Trophoblast cell (in vitro differentiated cells and primary cell): ENCODE results near the gene KRTAP19-1.

ENCODE experiments used
- DNase-seq, 2 donors: peaks; one replicate each; pipeline ENCODE4 v3.0.0-alpha.2; 2016
- H2AFZ ChIP-seq: 2 replicates; pipeline ENCODE4 v1.6.1; 2013; ENCODE audit warnings: low read length, moderate library complexity, mild to moderate bottlenecking; ENCODE audit not compliant: insufficient read depth, poor library complexity
- H2AK5ac ChIP-seq: 2 replicates; pipeline ENCODE4 v1.6.1; 2013; ENCODE audit warnings: mild to moderate bottlenecking, low read length
- H2BK120ac ChIP-seq: 2 replicates; pipeline ENCODE4 v1.6.1; 2013; ENCODE audit warnings: low read length, mild to moderate bottlenecking, moderate library complexity; ENCODE audit not compliant: insufficient read depth, poor library complexity
- H2BK12ac ChIP-seq: 2 replicates; pipeline ENCODE4 v1.6.1; 2013; ENCODE audit warnings: mild to moderate bottlenecking, low read length, moderate library complexity
- H2BK5ac ChIP-seq: 2 replicates; pipeline ENCODE4 v1.6.1; 2013; ENCODE audit warnings: low read length, low read depth, moderate library complexity, mild to moderate bottlenecking; ENCODE audit not compliant: poor library complexity
- H3K14ac ChIP-seq: 2 replicates; pipeline ENCODE4 v1.6.1; 2013; ENCODE audit warnings: mild to moderate bottlenecking, low read length
- H3K18ac ChIP-seq: 2 replicates; pipeline ENCODE4 v1.6.1; 2013; ENCODE audit warnings: mild to moderate bottlenecking, low read length
- H3K23ac ChIP-seq: 2 replicates; pipeline ENCODE4 v1.6.1; 2013; ENCODE audit warnings: low read length
- H3K27ac ChIP-seq: 2 replicates; pipeline ENCODE4 v1.5.1; 2013; ENCODE audit warnings: low read depth, mild to moderate bottlenecking, inconsistent platforms, low read length, moderate library complexity
- H3K27me3 ChIP-seq: 2 replicates; pipeline ENCODE4 v1.6.1; 2013; ENCODE audit warnings: inconsistent platforms, mild to moderate bottlenecking, low read length, moderate library complexity; ENCODE audit not compliant: insufficient read depth
- H3K36me3 ChIP-seq, 2 experiments: 1 replicate in 1 of 2; 2 replicates in 1 of 2; pipeline ENCODE4 v1.6.1; 2013; ENCODE audit warnings: low read length in 2 of 2, mild to moderate bottlenecking in 2 of 2, moderate library complexity in 1 of 2; ENCODE audit not compliant: insufficient read depth in 2 of 2, control insufficient read depth in 1 of 2
- H3K4ac ChIP-seq: 2 replicates; pipeline ENCODE4 v1.6.1; 2013; ENCODE audit warnings: low read depth, mild to moderate bottlenecking, low read length, moderate library complexity
- H3K4me1 ChIP-seq, 2 experiments: 1 replicate in 1 of 2; 2 replicates in 1 of 2; pipeline ENCODE4 v1.6.1; 2013; ENCODE audit warnings: low read length in 2 of 2, mild to moderate bottlenecking in 2 of 2, moderate library complexity in 1 of 2; ENCODE audit not compliant: insufficient read depth in 2 of 2, control insufficient read depth in 1 of 2
- H3K4me2 ChIP-seq: 2 replicates; pipeline ENCODE4 v1.6.1; 2013; ENCODE audit warnings: inconsistent platforms, mild to moderate bottlenecking, low read length, moderate library complexity
- H3K4me3 ChIP-seq: 2 replicates; pipeline ENCODE4 v1.5.1; 2013; ENCODE audit warnings: mild to moderate bottlenecking, low read depth, low read length, inconsistent platforms
- H3K79me1 ChIP-seq: one replicate; pipeline ENCODE4 v1.6.1; 2013; ENCODE audit warnings: low read length
- H3K79me2 ChIP-seq: 2 replicates; pipeline ENCODE4 v1.6.1; 2013; ENCODE audit warnings: low read length, mild to moderate bottlenecking; ENCODE audit not compliant: control insufficient read depth, insufficient read depth, poor library complexity
- H3K9ac ChIP-seq: 2 replicates; pipeline ENCODE4 v1.6.1; 2013; ENCODE audit warnings: mild to moderate bottlenecking, low read length
- H3K9me3 ChIP-seq: 2 replicates; pipeline ENCODE4 v1.6.1; 2013; ENCODE audit warnings: low read depth, mild to moderate bottlenecking, control low read depth, inconsistent platforms, low read length; ENCODE audit not compliant: insufficient read depth
- H4K12ac ChIP-seq: 2 replicates; pipeline ENCODE4 v1.6.1; 2013; ENCODE audit warnings: low read depth, mild to moderate bottlenecking, low read length, moderate library complexity
- H4K8ac ChIP-seq: 2 replicates; pipeline ENCODE4 v1.6.1; 2013; ENCODE audit warnings: low read depth, mild to moderate bottlenecking, low read length, moderate library complexity
- H4K91ac ChIP-seq: one replicate; pipeline ENCODE4 v1.6.1; 2013; ENCODE audit warnings: low read depth, mild to moderate bottlenecking, low read length, moderate library complexity
- WGBS: extraction: QIAGEN DNeasy Blood & Tissue Kit; methylation state at CpG from one replicate; pipeline ENCODE4 v1.1.7; 2013; ENCODE audit warnings: missing lambda C conversion rate; ENCODE audit not compliant: insufficient read length, insufficient coverage; ENCODE audit errors: extremely low coverage; 5-methylcytosine and 5-hydroxymethylcytosine counted together

KRTAP19-1 gene

DNA sequence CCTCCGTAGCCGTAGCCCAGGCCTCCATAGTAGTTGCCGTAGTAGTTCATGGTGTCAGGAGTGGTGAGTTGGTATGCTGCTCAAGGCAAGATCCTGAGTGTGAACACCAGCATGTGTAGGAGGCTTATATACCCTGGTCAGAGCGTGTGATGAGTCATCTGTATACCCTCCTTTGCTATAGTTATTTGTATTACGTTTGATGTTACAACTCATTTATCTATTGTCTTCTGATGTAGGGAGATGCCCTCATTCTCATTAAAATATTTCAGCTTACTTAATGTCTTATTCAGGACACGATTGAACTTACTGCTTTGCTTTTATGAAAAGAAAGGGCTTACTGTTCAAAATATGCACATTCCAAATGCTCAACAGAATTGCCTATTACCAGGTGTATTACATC is 21.9 kb upstream of the KRTAP19-1 start, which contains the start of gene KRTAP19-5:
TSS of gene KRTAP19-5 (minus strand) at position 101 of the 400 bp plus-strand sequence. CDS start at position 50, 51 bp downstream.
- Histone ChIP-seq H3K14ac (no peak within 1 kb of the TSS), H3K27me3 (no peaks in the 10 kb centered on the region), H4K12ac (no peak within 1 kb of the TSS), H3K79me1 (no peaks in the 10 kb centered on the region), H3K36me3 (no peaks in the 10 kb centered on the region), H2BK12ac (no peak within 1 kb of the TSS), H3K4me1 (no peaks in the 10 kb centered on the region), H3K79me2 (no peaks in the 10 kb centered on the region), H3K23ac (no peak within 1 kb of the TSS), H4K91ac (no peak within 1 kb of the TSS), H3K9me3 (peaks cover 3% of the 10 kb centered on the region), H3K18ac (no peak within 1 kb of the TSS), H2AFZ (no peak within 1 kb of the TSS), H2BK120ac (no peak within 1 kb of the TSS), H3K4me2 (no peak within 1 kb of the TSS), H4K8ac (no peak within 1 kb of the TSS), H2BK5ac (no peak within 1 kb of the TSS), H3K4ac (no peak within 1 kb of the TSS), H3K9ac (no peak within 1 kb of the TSS), H3K4me3 (no peak within 1 kb of the TSS), H2AK5ac (no peak within 1 kb of the TSS), H3K27ac (no peak within 1 kb of the TSS)
- DNase-seq = no peak
- WGBS = no CpG with 5 or more reads among the region's 6 CpGs

DNA sequence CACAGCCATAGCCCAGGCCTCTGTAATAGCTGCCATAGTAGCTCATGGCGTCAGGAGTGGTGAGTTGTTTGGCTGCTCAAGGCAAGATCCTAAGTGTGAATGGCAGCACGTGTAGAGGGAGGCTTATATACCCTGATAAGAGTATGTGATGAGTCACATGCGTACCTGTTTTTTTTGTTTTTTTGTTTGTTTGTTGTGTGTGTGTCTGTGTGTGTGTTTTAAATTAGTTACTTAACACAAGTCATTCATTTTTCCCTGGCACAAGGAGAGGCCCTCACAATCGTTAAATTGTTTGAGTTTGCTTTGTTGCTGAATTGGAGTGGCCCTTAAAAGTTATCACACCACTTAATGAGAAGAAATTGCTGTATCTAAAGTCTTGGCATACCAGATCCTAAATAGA is 16.9 kb upstream of the KRTAP19-1 start, which contains the start of gene KRTAP19-4:
TSS of gene KRTAP19-4 (minus strand) at position 101 of the 400 bp plus-strand sequence. CDS start at position 46, 55 bp downstream.
- Histone ChIP-seq H2AFZ (no peak within 1 kb of the TSS), H3K36me3 (no peaks in the 10 kb centered on the region), H3K9me3 (peaks cover 4% of the 10 kb centered on the region), H3K18ac (no peak within 1 kb of the TSS), H4K91ac (no peak within 1 kb of the TSS), H4K12ac (no peak within 1 kb of the TSS), H3K79me1 (no peaks in the 10 kb centered on the region), H3K27me3 (no peaks in the 10 kb centered on the region), H3K9ac (no peak within 1 kb of the TSS), H3K79me2 (no peaks in the 10 kb centered on the region), H3K4me1 (no peaks in the 10 kb centered on the region), H2BK120ac (no peak within 1 kb of the TSS), H3K23ac (no peak within 1 kb of the TSS), H3K14ac (no peak within 1 kb of the TSS), H3K4me3 (no peak within 1 kb of the TSS), H3K4me2 (no peak within 1 kb of the TSS), H3K27ac (no peak within 1 kb of the TSS), H2AK5ac (no peak within 1 kb of the TSS), H3K4ac (no peak within 1 kb of the TSS), H2BK5ac (no peak within 1 kb of the TSS), H2BK12ac (no peak within 1 kb of the TSS), H4K8ac (no peak within 1 kb of the TSS)
- WGBS = no CpG with 5 or more reads among the region's 4 CpGs
- DNase-seq = no peak

DNA sequence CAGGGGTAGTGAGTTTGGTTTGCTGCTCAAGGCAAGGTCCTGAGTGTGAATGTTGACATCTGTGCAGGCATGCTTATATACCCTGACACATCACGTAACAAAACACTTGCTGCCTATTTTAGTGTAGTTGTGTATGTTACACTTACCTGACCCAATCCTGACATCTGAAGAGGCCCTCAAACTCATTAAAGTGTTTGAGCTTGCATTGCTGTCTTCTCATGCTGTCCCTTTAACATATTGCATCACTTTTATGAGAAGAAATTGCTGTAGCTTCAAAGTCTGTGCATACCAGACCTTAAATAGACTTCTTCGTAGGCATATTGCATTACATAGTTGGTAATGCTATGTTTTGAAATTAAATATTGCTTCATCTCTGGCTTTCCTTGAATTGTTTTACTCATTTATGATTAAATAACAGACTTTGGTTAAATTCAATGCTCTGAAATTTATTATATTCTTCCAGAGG is 11.8 kb upstream of the KRTAP19-1 start, which contains the start of gene KRTAP19-3:
TSS of gene KRTAP19-3 (minus strand) at position 51 of the 466 bp plus-strand sequence. CDS start 56 bp downstream, outside the sequence.
- H2BK5ac ChIP-seq = no peak within 1 kb of the TSS
- peaks cover 5% of the 10 kb centered on the region for H3K9me3 ChIP-seq
- no peak within 1 kb of the TSS for H3K4me3 ChIP-seq
- H3K14ac ChIP-seq = no peak within 1 kb of the TSS
- no peaks in the 10 kb centered on the region for H3K79me2 ChIP-seq
- no peaks in the 10 kb centered on the region for H3K27me3 ChIP-seq
- H3K79me1 ChIP-seq = no peaks in the 10 kb centered on the region
- no peak within 1 kb of the TSS for H2BK12ac ChIP-seq
- H3K18ac ChIP-seq = no peak within 1 kb of the TSS
- no peak within 1 kb of the TSS for H2AFZ ChIP-seq
- H3K4me1 ChIP-seq = no peaks in the 10 kb centered on the region
- H4K91ac ChIP-seq = no peak within 1 kb of the TSS
- no peak within 1 kb of the TSS for H2AK5ac ChIP-seq
- H3K4ac ChIP-seq = no peak within 1 kb of the TSS
- H3K9ac ChIP-seq = no peak within 1 kb of the TSS
- no peak within 1 kb of the TSS for H3K23ac ChIP-seq
- H3K27ac ChIP-seq = no peak within 1 kb of the TSS
- no peaks in the 10 kb centered on the region for H3K36me3 ChIP-seq
- no peak within 1 kb of the TSS for H4K8ac ChIP-seq
- no CpG with 5 or more reads among the region's 2 CpGs for WGBS
- no peak for DNase-seq
- no peak within 1 kb of the TSS for H3K4me2 ChIP-seq
- H4K12ac ChIP-seq = no peak within 1 kb of the TSS
- no peak within 1 kb of the TSS for H2BK120ac ChIP-seq

DNA sequence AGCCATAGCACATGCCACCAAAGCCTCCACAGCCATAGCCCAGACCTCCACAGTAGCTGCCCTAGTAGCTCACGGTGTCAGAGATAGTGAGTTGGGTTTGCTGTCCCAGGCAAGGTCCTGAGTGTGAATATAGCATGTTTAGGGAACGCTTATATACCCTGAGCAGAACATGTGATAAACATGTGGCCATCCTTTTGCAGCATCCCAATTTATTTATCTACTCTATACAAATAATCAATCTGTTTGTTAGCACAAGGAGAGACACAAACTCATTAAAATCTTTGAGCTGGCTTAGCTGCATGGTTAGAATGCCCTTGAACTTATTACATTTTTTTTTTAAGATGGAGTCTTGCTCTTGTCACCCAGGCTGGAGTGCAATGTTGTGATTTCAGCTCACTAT is 7.2 kb upstream of the KRTAP19-1 start, which contains the start of gene KRTAP19-2:
TSS of gene KRTAP19-2 (minus strand) at position 101 of the 400 bp plus-strand sequence. CDS start at position 13, 88 bp downstream.
- Histone ChIP-seq H3K79me1 (no peaks in the 10 kb centered on the region), H4K91ac (no peak within 1 kb of the TSS), H3K14ac (no peak within 1 kb of the TSS), H3K4me1 (no peaks in the 10 kb centered on the region), H2AFZ (no peak within 1 kb of the TSS), H3K9me3 (peaks cover 7% of the 10 kb centered on the region), H2BK12ac (no peak within 1 kb of the TSS), H3K79me2 (no peaks in the 10 kb centered on the region), H3K27me3 (no peaks in the 10 kb centered on the region), H3K9ac (no peak within 1 kb of the TSS), H3K27ac (no peak within 1 kb of the TSS), H3K23ac (no peak within 1 kb of the TSS), H2BK5ac (no peak within 1 kb of the TSS), H3K4ac (no peak within 1 kb of the TSS), H3K4me3 (no peak within 1 kb of the TSS), H2BK120ac (no peak within 1 kb of the TSS), H4K8ac (no peak within 1 kb of the TSS), H4K12ac (no peak within 1 kb of the TSS), H3K36me3 (no peaks in the 10 kb centered on the region), H3K4me2 (no peak within 1 kb of the TSS), H2AK5ac (no peak within 1 kb of the TSS), H3K18ac (no peak within 1 kb of the TSS)
- no peak for DNase-seq
- WGBS = no CpG with 5 or more reads among the region's 2 CpGs
